ENCODE results near the gene SMAD5.
A peak's percentile ranks its signal among the peaks of the same experiment; 100 is the strongest.

Gene SMAD5

GRCh38 chr5:136202469-136203205, 70.0 kb downstream of the SMAD5 start:
- ATAC-seq (ENCODE audit: low read depth): no peak
- H3K27ac Mint-ChIP-seq: no peak overlapping the region
- H3K4me1 Mint-ChIP-seq: no peaks in the 10 kb centered on the region
- no peak for DNase-seq (ENCODE audit: low spot score in 2 of 2)
- no peak overlapping the region for H3K4me3 Mint-ChIP-seq
- H3K27me3 Mint-ChIP-seq: peaks cover 11% of the 10 kb centered on the region
- no peaks in the 10 kb centered on the region for H3K36me3 Mint-ChIP-seq
- H3K9me3 Mint-ChIP-seq: no peaks in the 10 kb centered on the region

- no peaks in the 10 kb centered on the region for H3K9me3 Mint-ChIP-seq
- DNase-seq (ENCODE audit: low spot score in 2 of 2) (no peak), ATAC-seq (ENCODE audit: low read depth) (no peak)
- peaks cover 12% of the 10 kb centered on the region for H3K27me3 Mint-ChIP-seq
- no peak overlapping the region for H3K27ac Mint-ChIP-seq
- H3K4me3 Mint-ChIP-seq: no peak overlapping the region
- no peaks in the 10 kb centered on the region for H3K36me3 Mint-ChIP-seq
- H3K4me1 Mint-ChIP-seq: no peaks in the 10 kb centered on the region
Observed at GRCh38 chr5:136203303-136203922, 70.8 kb downstream of the SMAD5 start.

- Mint-ChIP-seq H3K4me1 (no peaks in the 10 kb centered on the region), H3K36me3 (no peaks in the 10 kb centered on the region), H3K27ac (no peak overlapping the region), H3K4me3 (no peak overlapping the region), H3K27me3 (peaks cover 16% of the 10 kb centered on the region), H3K9me3 (no peaks in the 10 kb centered on the region)
- no peak for ATAC-seq (ENCODE audit: low read depth)
- DNase-seq (ENCODE audit: low spot score in 2 of 2): no peak
Observed at GRCh38 chr5:136205061-136205702, 72.5 kb downstream of the SMAD5 start.

- no peaks in the 10 kb centered on the region for H3K9me3 Mint-ChIP-seq
- ATAC-seq (ENCODE audit: low read depth): no peak
- H3K4me1 Mint-ChIP-seq: no peaks in the 10 kb centered on the region
- no peak for DNase-seq (ENCODE audit: low spot score in 2 of 2)
- H3K27ac Mint-ChIP-seq: no peak overlapping the region
- peaks cover 19% of the 10 kb centered on the region for H3K27me3 Mint-ChIP-seq
- H3K4me3 Mint-ChIP-seq: no peak overlapping the region
- H3K36me3 Mint-ChIP-seq: no peaks in the 10 kb centered on the region
Observed at GRCh38 chr5:136205941-136206340, 73.3 kb downstream of the SMAD5 start.

GRCh38 chr5:136206361-136206760, 73.7 kb downstream of the SMAD5 start:
- Mint-ChIP-seq H3K4me1 (no peaks in the 10 kb centered on the region), H3K27ac (no peak overlapping the region), H3K9me3 (no peaks in the 10 kb centered on the region), H3K4me3 (no peak overlapping the region), H3K36me3 (no peaks in the 10 kb centered on the region), H3K27me3 (peaks cover 19% of the 10 kb centered on the region)
- ATAC-seq (ENCODE audit: low read depth) (no peak), DNase-seq (ENCODE audit: low spot score in 2 of 2) (no peak)

GRCh38 chr5:136207631-136208030, 75.0 kb downstream of the SMAD5 start:
- Mint-ChIP-seq H3K27me3 (peaks cover 22% of the 10 kb centered on the region), H3K27ac (no peak overlapping the region), H3K9me3 (no peaks in the 10 kb centered on the region), H3K4me1 (no peaks in the 10 kb centered on the region), H3K4me3 (no peak overlapping the region), H3K36me3 (no peaks in the 10 kb centered on the region)
- DNase-seq (ENCODE audit: low spot score in 2 of 2) (no peak), ATAC-seq (ENCODE audit: low read depth) (no peak)

- Mint-ChIP-seq H3K4me3 (no peak overlapping the region), H3K27me3 (peaks cover 19% of the 10 kb centered on the region), H3K27ac (no peak overlapping the region)
Observed at GRCh38 chr5:136208916-136209315, 76.3 kb downstream of the SMAD5 start.

GRCh38 chr5:136209346-136209910, 76.8 kb downstream of the SMAD5 start:
- peaks cover 19% of the 10 kb centered on the region for H3K27me3 Mint-ChIP-seq
- no peak overlapping the region for H3K4me3 Mint-ChIP-seq
- ATAC-seq (ENCODE audit: low read depth) (no peak), DNase-seq (ENCODE audit: low spot score in 2 of 2) (no peak)
- no peak overlapping the region for H3K27ac Mint-ChIP-seq
- no peaks in the 10 kb centered on the region for H3K9me3 Mint-ChIP-seq
- no peaks in the 10 kb centered on the region for H3K36me3 Mint-ChIP-seq
- H3K4me1 Mint-ChIP-seq: no peaks in the 10 kb centered on the region

More at GRCh38 chr5:136208916-136209315, 76.3 kb downstream of the SMAD5 start:
- H3K36me3 Mint-ChIP-seq: no peaks in the 10 kb centered on the region
- ATAC-seq (ENCODE audit: low read depth) (no peak), DNase-seq (ENCODE audit: low spot score in 2 of 2) (no peak)
- H3K9me3 Mint-ChIP-seq: no peaks in the 10 kb centered on the region
- H3K4me1 Mint-ChIP-seq: no peaks in the 10 kb centered on the region

- ATAC-seq (ENCODE audit: low read depth): no peak
- no peak for DNase-seq (ENCODE audit: low spot score in 2 of 2)
- Mint-ChIP-seq H3K36me3 (no peaks in the 10 kb centered on the region), H3K27ac (no peak overlapping the region), H3K4me1 (no peaks in the 10 kb centered on the region), H3K27me3 (peaks cover 20% of the 10 kb centered on the region), H3K4me3 (no peak overlapping the region), H3K9me3 (no peaks in the 10 kb centered on the region)
Observed at GRCh38 chr5:136210259-136210658, 77.6 kb downstream of the SMAD5 start.

GRCh38 chr5:136211282-136212040, 78.8 kb downstream of the SMAD5 start:
- no peak overlapping the region for H3K4me3 Mint-ChIP-seq
- H3K4me1 Mint-ChIP-seq: no peaks in the 10 kb centered on the region
- DNase-seq (ENCODE audit: low spot score in 2 of 2) (no peak), ATAC-seq (ENCODE audit: low read depth) (no peak)
- no peak overlapping the region for H3K27ac Mint-ChIP-seq
- no peaks in the 10 kb centered on the region for H3K9me3 Mint-ChIP-seq
- peaks cover 23% of the 10 kb centered on the region for H3K27me3 Mint-ChIP-seq
- H3K36me3 Mint-ChIP-seq: no peaks in the 10 kb centered on the region

- Mint-ChIP-seq H3K36me3 (no peaks in the 10 kb centered on the region), H3K4me1 (no peaks in the 10 kb centered on the region), H3K9me3 (no peaks in the 10 kb centered on the region), H3K4me3 (no peak overlapping the region), H3K27ac (no peak overlapping the region), H3K27me3 (peaks cover 23% of the 10 kb centered on the region)
- DNase-seq (ENCODE audit: low spot score in 2 of 2) (peak; percentile 41 to 47), ATAC-seq (ENCODE audit: low read depth) (peak; percentile 45)
Observed at GRCh38 chr5:136212252-136212721, 79.6 kb downstream of the SMAD5 start.

GRCh38 chr5:136213919-136214493, 81.4 kb downstream of the SMAD5 start:
- H3K27me3 Mint-ChIP-seq: peaks cover 18% of the 10 kb centered on the region
- H3K36me3 Mint-ChIP-seq: no peaks in the 10 kb centered on the region
- H3K4me3 Mint-ChIP-seq: no peak overlapping the region
- no peaks in the 10 kb centered on the region for H3K4me1 Mint-ChIP-seq
- ATAC-seq (ENCODE audit: low read depth): no peak
- DNase-seq (ENCODE audit: low spot score in 2 of 2): no peak
- H3K27ac Mint-ChIP-seq: no peak overlapping the region
- H3K9me3 Mint-ChIP-seq: no peaks in the 10 kb centered on the region

GRCh38 chr5:136215812-136216211, 83.2 kb downstream of the SMAD5 start:
- H3K36me3 Mint-ChIP-seq: no peaks in the 10 kb centered on the region
- ATAC-seq (ENCODE audit: low read depth): no peak
- no peak overlapping the region for H3K4me3 Mint-ChIP-seq
- H3K27ac Mint-ChIP-seq: no peak overlapping the region
- H3K4me1 Mint-ChIP-seq: no peaks in the 10 kb centered on the region
- peaks cover 3% of the 10 kb centered on the region for H3K9me3 Mint-ChIP-seq
- no peak for DNase-seq (ENCODE audit: low spot score in 2 of 2)
- H3K27me3 Mint-ChIP-seq: peaks cover 14% of the 10 kb centered on the region
